HepG2 (cell line): ENCODE measurements around the gene HEBP1. TPM values are rescaled to one million over a fixed set of nuclear protein-coding genes. Genes with fewer than 3 reads are reported as not detected.
A peak's percentile ranks its signal among the peaks of the same experiment; 100 is the strongest.

ENCODE experiments used
- ESRRA ChIP-seq: sonication (generic); formaldehyde crosslinking; IDR thresholded peaks from 2 replicates; pipeline ENCODE4 v1.5.1; 2020; ENCODE audit warnings: mild to moderate bottlenecking, low read depth, missing genetic modification reagents
- GZF1 ChIP-seq: sonication (generic); formaldehyde crosslinking; IDR thresholded peaks from 2 replicates; pipeline ENCODE4 v1.5.1; 2020; ENCODE audit warnings: mild to moderate bottlenecking, missing genetic modification reagents
- MAFK ChIP-seq, 2 experiments: IDR thresholded peaks in 1 of 2; conservative IDR thresholded peaks in 1 of 2; 2 replicates each; pipeline ENCODE4 v1.6.1; 2011; ENCODE audit warnings: improper control_type of control experiment in 2 of 2, low read length in 2 of 2
- NFE2 ChIP-seq: sonication (generic); formaldehyde crosslinking; IDR thresholded peaks from 2 replicates; pipeline ENCODE4 v1.4.0; 2020; ENCODE audit warnings: missing genetic modification reagents
- PHB2 ChIP-seq: fragments of 450-650 bp; IDR thresholded peaks from 2 replicates; pipeline ENCODE4 v1.6.1; 2018; ENCODE audit not compliant: partially characterized antibody
- POGK ChIP-seq: sonication (generic); formaldehyde crosslinking; conservative IDR thresholded peaks from 2 replicates; pipeline ENCODE4 v1.8.0; 2022; ENCODE audit warnings: mild to moderate bottlenecking, moderate library complexity, missing genetic modification reagents
- PRMT3 ChIP-seq: sonication (generic); formaldehyde crosslinking; IDR thresholded peaks from 2 replicates; pipeline ENCODE4 v1.8.1; 2022; ENCODE audit warnings: low read depth, mild to moderate bottlenecking, moderate library complexity, missing genetic modification reagents, borderline replicate concordance
- PRPF4 ChIP-seq: fragments of 200-400 bp; formaldehyde crosslinking; IDR thresholded peaks from 2 replicates; pipeline ENCODE4 v1.6.1; 2016; ENCODE audit warnings: low read length, low read depth; ENCODE audit not compliant: poor library complexity, severe bottlenecking
- SALL2 ChIP-seq: sonication (generic); formaldehyde crosslinking; IDR thresholded peaks from 2 replicates; pipeline ENCODE4 v1.8.1; 2023; ENCODE audit warnings: mild to moderate bottlenecking, missing genetic modification reagents, inconsistent platforms
- SCMH1 ChIP-seq: sonication (generic); formaldehyde crosslinking; IDR thresholded peaks from 2 replicates; pipeline ENCODE4 v1.9.0; 2021; ENCODE audit warnings: missing genetic modification reagents, mild to moderate bottlenecking, borderline replicate concordance
- TRIM24 ChIP-seq: sonication (generic); formaldehyde crosslinking; IDR thresholded peaks from 2 replicates; pipeline ENCODE4 v1.8.0; 2022; ENCODE audit warnings: mild to moderate bottlenecking, missing genetic modification reagents
- ZBTB3 ChIP-seq: sonication (generic); formaldehyde crosslinking; IDR thresholded peaks from 2 replicates; pipeline ENCODE4 v1.4.0; 2020; ENCODE audit warnings: low read depth, mild to moderate bottlenecking, moderate library complexity, missing genetic modification reagents, borderline replicate concordance
- ZBTB37 ChIP-seq: sonication (generic); formaldehyde crosslinking; IDR thresholded peaks from 2 replicates; pipeline ENCODE4 v1.4.0; 2020; ENCODE audit warnings: mild to moderate bottlenecking, missing genetic modification reagents
- ZBTB46 ChIP-seq: sonication (generic); formaldehyde crosslinking; IDR thresholded peaks from 2 replicates; pipeline ENCODE4 v1.4.0; 2020; ENCODE audit warnings: mild to moderate bottlenecking, missing genetic modification reagents, borderline replicate concordance
- ZBTB7A ChIP-seq: sonication (generic); formaldehyde crosslinking; IDR thresholded peaks from 2 replicates; pipeline ENCODE4 v1.8.0; 2022; ENCODE audit warnings: mild to moderate bottlenecking, missing genetic modification reagents
- ZFP36 ChIP-seq: fragments of 150-350 bp; IDR thresholded peaks from 2 replicates; pipeline ENCODE4 v1.6.1; 2018; ENCODE audit warnings: borderline replicate concordance, low read length, low read depth; ENCODE audit not compliant: partially characterized antibody
- ZFP62 ChIP-seq: sonication (generic); formaldehyde crosslinking; IDR thresholded peaks from 2 replicates; pipeline ENCODE4 v1.4.0; 2020; ENCODE audit warnings: missing genetic modification reagents
- ZNF7 ChIP-seq: IDR thresholded peaks from 2 replicates; pipeline ENCODE4 v1.6.1; 2016; ENCODE audit warnings: missing biosample characterization, missing genetic modification reagents
- ZNF709 ChIP-seq: sonication (generic); formaldehyde crosslinking; IDR thresholded peaks from 2 replicates; pipeline ENCODE4 v1.5.0; 2020; ENCODE audit warnings: mild to moderate bottlenecking, missing genetic modification reagents
- ZNF780A ChIP-seq: sonication (generic); formaldehyde crosslinking; IDR thresholded peaks from 2 replicates; pipeline ENCODE4 v1.8.0; 2022; ENCODE audit warnings: mild to moderate bottlenecking, missing genetic modification reagents, moderate library complexity
- ZNF788 ChIP-seq: sonication (generic); formaldehyde crosslinking; IDR thresholded peaks from 2 replicates; pipeline ENCODE4 v1.5.0; 2020; ENCODE audit warnings: mild to moderate bottlenecking, missing genetic modification reagents, borderline replicate concordance
- polyA plus RNA-seq, 8 experiments: library from polyadenylated mRNA; depleted of rRNA in 3 of 8; stranded (reverse) in 7 of 8; unstranded in 1 of 8; fragments of >200 nt; fragmentation: Illumina TruSeq in 4 of 8; extraction: Trizol in 4 of 8; gene quantifications; 2 replicates each; pipeline versions ENCODE4 v1.2.1 to v1.2.3, GENCODE V29; 2011 to 2016; ENCODE audit warnings: low read depth in 4 of 8, missing spikeins in 1 of 8, mixed read lengths in 1 of 8; ENCODE audit not compliant: insufficient read depth in 1 of 8
- total RNA-seq, 5 experiments: library from RNA; depleted of rRNA; stranded (reverse); fragments of >200 nt; fragmentation: Illumina TruSeq; extraction: Trizol; gene quantifications; 2 replicates each; pipeline ENCODE4 v1.2.3, GENCODE V29; 2016; ENCODE audit warnings: low read depth in 1 of 5

HEBP1 gene
- total and polyA plus RNA-seq, 2 of the 13 experiments (the other 11 are each of a cell fraction or from before 2014, with no cell fraction given): 7.8 to 9.4 TPM

- TF ChIP-seq POGK (CRISPR knock-in tag) (no peak), PRMT3 (CRISPR knock-in tag) (no peak), ZNF7 (CRISPR knock-in tag) (no peak), ZBTB46 (no peak), ZNF780A (CRISPR knock-in tag) (no peak), GZF1 (CRISPR knock-in tag) (no peak), PHB2 (no peak), NFE2 (CRISPR knock-in tag) (no peak), ZFP36 (no peak), ZBTB3 (no peak), ZNF788 (CRISPR knock-in tag) (peak; percentile 58; the same call in 1 of the 2 replicates), PRPF4 (no peak), ZNF709 (no peak), ZBTB37 (CRISPR knock-in tag) (no peak), ZFP62 (CRISPR knock-in tag) (no peak), ZBTB7A (CRISPR knock-in tag) (no peak), SCMH1 (CRISPR knock-in tag) (no peak), TRIM24 (CRISPR knock-in tag) (no peak), SALL2 (CRISPR knock-in tag) (peak; percentile 83; the same call in 1 of the 2 replicates), ESRRA (CRISPR knock-in tag) (peak; percentile 50; the same call in 1 of the 2 replicates), MAFK (conservative IDR thresholded peaks at IDR 0.05 in 1 of 2, IDR thresholded peaks at IDR 0.05 in 1 of 2; ENCODE audit: low read length in 2 of 2) (no peak)
Measured at GRCh38 chr12:12927211-12928079, 72.6 kb downstream of the HEBP1 start (continued).
